ENCODE data around the gene CREB3L4. TPM values are rescaled to one million over a fixed set of nuclear protein-coding genes. Genes with fewer than 3 reads are reported as not detected.
"Not testable (repeated sequence)": the region's sequence is repeated elsewhere in the genome, so short reads cannot be mapped to it uniquely, and the experiment has no call there.

Gene CREB3L4
- total RNA-seq, 1 donor from 2014 or later = 7.6 TPM

GRCh38 chr1:153985341-153985912, 17.7 kb downstream of the CREB3L4 start:
- no peak for DNase-seq (ENCODE audit: low read depth, low spot score)

- DNase-seq (ENCODE audit: low read depth, low spot score) = no peak
Observed at GRCh38 chr1:153985941-153986761, 18.4 kb downstream of the CREB3L4 start, which contains the start of gene RAB13. Gene RAB13 (minus strand): TSS chr1:153986339. CDS start chr1:153986236, 103 bp downstream.

- DNase-seq (ENCODE audit: low read depth, low spot score) = no peak
Observed at GRCh38 chr1:153987621-153988020, 19.9 kb downstream of the CREB3L4 start.

- peak; percentile 94 for DNase-seq (ENCODE audit: low read depth, low spot score)
Observed at GRCh38 chr1:153990468-153991150, 22.9 kb downstream of the CREB3L4 start, which contains the start of gene RPS27. Gene RPS27 (plus strand): TSS chr1:153990762. CDS start chr1:153990797, 35 bp downstream.

GRCh38 chr1:153991151-153991630, 23.5 kb downstream of the CREB3L4 start:
- no peak for DNase-seq (ENCODE audit: low read depth, low spot score)

GRCh38 chr1:153991806-153992205, 24.1 kb downstream of the CREB3L4 start:
- no peak for DNase-seq (ENCODE audit: low read depth, low spot score)

GRCh38 chr1:153995202-153995601, 27.5 kb downstream of the CREB3L4 start:
- no peak for DNase-seq (ENCODE audit: low read depth, low spot score)

- no peak for DNase-seq (ENCODE audit: low read depth, low spot score)
Observed at GRCh38 chr1:153995640-153996039, 27.9 kb downstream of the CREB3L4 start.

- DNase-seq (ENCODE audit: low read depth, low spot score) = not testable (repeated sequence)
Observed at GRCh38 chr1:153996882-153997281, 29.2 kb downstream of the CREB3L4 start.

GRCh38 chr1:154000420-154000819, 32.7 kb downstream of the CREB3L4 start:
- no peak for DNase-seq (ENCODE audit: low read depth, low spot score)

GRCh38 chr1:154006136-154006535, 38.4 kb downstream of the CREB3L4 start:
- DNase-seq (ENCODE audit: low read depth, low spot score) = no peak

GRCh38 chr1:154012129-154012528, 44.4 kb downstream of the CREB3L4 start:
- no peak for DNase-seq (ENCODE audit: low read depth, low spot score)

GRCh38 chr1:154012543-154012942, 44.8 kb downstream of the CREB3L4 start:
- DNase-seq (ENCODE audit: low read depth, low spot score) = not testable (repeated sequence)

- no peak for DNase-seq (ENCODE audit: low read depth, low spot score)
Observed at GRCh38 chr1:154014154-154014907, 46.6 kb downstream of the CREB3L4 start.

GRCh38 chr1:154019269-154019668, 51.6 kb downstream of the CREB3L4 start:
- no peak for DNase-seq (ENCODE audit: low read depth, low spot score)

- no peak for DNase-seq (ENCODE audit: low read depth, low spot score)
Observed at GRCh38 chr1:154019940-154020339, 52.2 kb downstream of the CREB3L4 start.

Other genes starting within 250 kb of the CREB3L4 start
- 20.7 and 37.0 TPM in 2 replicates for gene INTS3, start 239.9 kb upstream of the CREB3L4 start, total RNA-seq
- 24.5 and 26.0 TPM in 2 replicates for gene SLC27A3, start 192.5 kb upstream of the CREB3L4 start, total RNA-seq
- 4.2 and 4.7 TPM in 2 replicates for gene GATAD2B, start 44.9 kb upstream of the CREB3L4 start, total RNA-seq
- gene DENND4B, start 21.2 kb upstream of the CREB3L4 start, total RNA-seq = 11.9 and 14.7 TPM in 2 replicates
- 2.4 and 2.8 TPM in 2 replicates for gene CRTC2, start 9.3 kb upstream of the CREB3L4 start, total RNA-seq
- gene SLC39A1, start 4.4 kb upstream of the CREB3L4 start, total RNA-seq = 102 and 132 TPM in 2 replicates
- gene JTB, start 9.8 kb downstream of the CREB3L4 start, total RNA-seq = 97.2 and 145 TPM in 2 replicates
- 74.8 and 92.5 TPM in 2 replicates for gene RAB13, start 18.4 kb downstream of the CREB3L4 start, total RNA-seq
- gene RPS27, start 22.9 kb downstream of the CREB3L4 start, total RNA-seq = 917 and 1,559 TPM in 2 replicates
- gene NUP210L, start 187.2 kb downstream of the CREB3L4 start, total RNA-seq = 0.07 and 0.11 TPM in 2 replicates
- 575 and 1,000 TPM in 2 replicates for gene TPM3, start 224.2 kb downstream of the CREB3L4 start, total RNA-seq
- gene CFAP141, start 238.4 kb downstream of the CREB3L4 start, total RNA-seq = not detected in 2 replicates

Measured in pulmonary artery endothelial cell (primary cell).